GM23248 (cell line): Measurements from ENCODE around the gene VTCN1. TPM values are rescaled to one million over a fixed set of nuclear protein-coding genes. Genes with fewer than 3 reads are reported as not detected.

ENCODE experiments used
- DNase-seq: peaks from one replicate; pipeline ENCODE4 v3.0.0-alpha.2; 2015
- H2AFZ ChIP-seq: fragments of 200-600 bp; sonication (generic); 2 replicates; pipeline ENCODE4 v1.6.1; 2016; ENCODE audit warnings: antibody characterized with exemption
- H3F3A ChIP-seq: fragments of 200-600 bp; sonication (generic); 2 replicates; pipeline ENCODE4 v1.6.1; 2016; ENCODE audit warnings: mild to moderate bottlenecking, antibody characterized with exemption, mixed run types; ENCODE audit not compliant: insufficient read depth
- H3K27ac ChIP-seq: fragments of 200-600 bp; sonication (generic); 2 replicates; pipeline ENCODE4 v1.5.1; 2016; ENCODE audit warnings: mild to moderate bottlenecking
- H3K27me3 ChIP-seq: fragments of 200-600 bp; sonication (generic); replicated peaks from 2 replicates; pipeline ENCODE4 v1.6.1; 2016; ENCODE audit warnings: mild to moderate bottlenecking; ENCODE audit not compliant: insufficient read depth
- H3K36me3 ChIP-seq: fragments of 200-600 bp; sonication (generic); 2 replicates; pipeline ENCODE4 v1.6.1; 2016; ENCODE audit warnings: low read depth, mild to moderate bottlenecking
- H3K4me1 ChIP-seq: fragments of 200-600 bp; sonication (generic); 2 replicates; pipeline ENCODE4 v1.6.1; 2016; ENCODE audit warnings: mild to moderate bottlenecking; ENCODE audit not compliant: insufficient read depth
- H3K4me2 ChIP-seq: fragments of 200-600 bp; sonication (generic); one replicate; pipeline ENCODE4 v1.6.1; 2016; ENCODE audit warnings: mild to moderate bottlenecking; ENCODE audit not compliant: unreplicated experiment
- H3K4me3 ChIP-seq: fragments of 200-600 bp; sonication (generic); 2 replicates; pipeline ENCODE4 v1.5.1; 2016; ENCODE audit warnings: mild to moderate bottlenecking
- H3K79me2 ChIP-seq: fragments of 200-600 bp; sonication (generic); 2 replicates; pipeline ENCODE4 v1.6.1; 2016; ENCODE audit warnings: mild to moderate bottlenecking; ENCODE audit not compliant: insufficient read depth
- H3K9ac ChIP-seq: fragments of 200-600 bp; sonication (generic); 2 replicates; pipeline ENCODE4 v1.6.1; 2016; ENCODE audit warnings: mild to moderate bottlenecking
- H3K9me2 ChIP-seq: fragments of 200-600 bp; sonication (generic); 2 replicates; pipeline ENCODE4 v1.6.1; 2016; ENCODE audit warnings: mixed run types, mild to moderate bottlenecking, moderate library complexity; ENCODE audit not compliant: insufficient read depth
- H3K9me3 ChIP-seq: fragments of 200-600 bp; sonication (generic); one replicate; pipeline ENCODE4 v1.6.1; 2017; ENCODE audit warnings: low read depth
- H4K20me1 ChIP-seq: fragments of 200-600 bp; sonication (generic); 2 replicates; pipeline ENCODE4 v1.6.0; 2016; ENCODE audit not compliant: insufficient read depth
- EZH2 ChIP-seq: fragments of 200-600 bp; sonication (generic); IDR thresholded peaks from 2 replicates; pipeline ENCODE4 v1.6.1; 2018; ENCODE audit warnings: antibody characterized with exemption, mild to moderate bottlenecking; ENCODE audit not compliant: insufficient read depth, poor library complexity, severe bottlenecking
- EZH2phosphoT487 ChIP-seq: fragments of 200-600 bp; sonication (generic); IDR thresholded peaks from 2 replicates; pipeline ENCODE4 v1.6.1; 2018; ENCODE audit warnings: antibody characterized with exemption, moderate library complexity, mild to moderate bottlenecking, low read depth; ENCODE audit not compliant: insufficient read depth
- WGBS, 2 experiments: methylation state at CpG; one replicate each; pipeline ENCODE4 v1.1.6; 2015 to 2017; ENCODE audit warnings: low lambda C conversion rate in 2 of 2, low coverage in 1 of 2; ENCODE audit errors: missing lambda C conversion rate in 2 of 2; 5-methylcytosine and 5-hydroxymethylcytosine counted together
- in situ Hi-C: fragments of 300-500 bp; cut with MboI; formaldehyde crosslinking; loops from 2 replicates; pipeline ENCODE4 v1.15.0; 2020
- polyA plus RNA-seq: library from polyadenylated mRNA; unstranded; fragments of >200 nt; fragmentation: Nextera tagmentation; extraction: Ambion mirVana; gene quantifications from 2 replicates; pipeline ENCODE4 v1.2.1, GENCODE V29; 2016
- total RNA-seq: library from RNA; depleted of rRNA; stranded (reverse); fragments of >200 nt; shearing (Covaris generic); gene quantifications from 2 replicates; pipeline ENCODE4 v1.2.3, GENCODE V29; 2014

The VTCN1 gene
- total and polyA plus RNA-seq, 2 experiments from 2014 or later = not detected

GRCh38 chr1:117182319-117182718, 28.4 kb downstream of the VTCN1 start:
- H3K27ac ChIP-seq = no peak overlapping the region
- no peak overlapping the region for H3K4me3 ChIP-seq
- no peaks in the 10 kb centered on the region for H3K27me3 ChIP-seq
- no peaks in the 10 kb centered on the region for H3K36me3 ChIP-seq
- no peak overlapping the region for H3K9ac ChIP-seq
- no peaks in the 10 kb centered on the region for H4K20me1 ChIP-seq
- 92 to 93% methylated on average over 3 of the region's 3 CpGs for WGBS, 2 experiments
- no peaks in the 10 kb centered on the region for H3K79me2 ChIP-seq
- TF ChIP-seq EZH2phosphoT487 (no peak), EZH2 (no peak)
- no peak for DNase-seq
- H3K9me2 ChIP-seq = no peaks in the 10 kb centered on the region
- H3K9me3 ChIP-seq = no peaks in the 10 kb centered on the region
- in situ Hi-C loops = no loop called here
- H3K4me2 ChIP-seq = no peak overlapping the region
- no peaks in the 10 kb centered on the region for H3K4me1 ChIP-seq
- no peak overlapping the region for H2AFZ ChIP-seq
- no peaks in the 10 kb centered on the region for H3F3A ChIP-seq

DNA sequence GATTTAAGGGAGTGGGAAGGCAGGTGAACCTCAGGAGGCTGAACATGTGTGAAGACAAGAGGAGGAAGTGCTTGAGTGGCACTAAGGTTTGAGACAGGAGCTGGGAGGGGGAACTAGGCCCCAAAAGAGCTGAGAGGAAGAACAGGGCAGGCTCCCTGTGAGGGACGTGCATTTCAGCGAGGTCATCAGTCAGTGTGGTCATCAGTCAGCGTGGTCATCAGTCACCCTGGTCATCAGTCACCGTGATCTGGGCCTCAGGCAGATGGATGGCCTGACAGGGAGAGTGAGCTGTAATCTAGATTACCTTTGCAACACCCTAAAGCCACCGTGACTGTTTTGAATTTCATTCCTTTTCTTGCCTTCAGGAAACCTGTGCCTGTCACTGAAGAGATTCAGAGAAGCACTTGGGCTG, 29.1 kb downstream of the VTCN1 start:
- no peaks in the 10 kb centered on the region for H3K9me2 ChIP-seq
- no peak overlapping the region for H2AFZ ChIP-seq
- no peaks in the 10 kb centered on the region for H3K9me3 ChIP-seq
- WGBS, 2 experiments = 58% methylated on average over 4 to 5 of the region's 5 CpGs
- H3K27me3 ChIP-seq = no peaks in the 10 kb centered on the region
- H3K36me3 ChIP-seq = no peaks in the 10 kb centered on the region
- H3K4me1 ChIP-seq = peaks cover 1% of the 10 kb centered on the region; the same call in 1 of the 2 replicates
- in situ Hi-C loops = no loop called here
- H3K79me2 ChIP-seq = no peaks in the 10 kb centered on the region
- H3K9ac ChIP-seq = no peak overlapping the region
- no peaks in the 10 kb centered on the region for H4K20me1 ChIP-seq
- H3K27ac ChIP-seq = no peak overlapping the region
- TF ChIP-seq EZH2phosphoT487 (no peak), EZH2 (no peak)
- no peak overlapping the region for H3K4me2 ChIP-seq
- no peaks in the 10 kb centered on the region for H3F3A ChIP-seq
- no peak for DNase-seq
- H3K4me3 ChIP-seq = no peak overlapping the region

DNA sequence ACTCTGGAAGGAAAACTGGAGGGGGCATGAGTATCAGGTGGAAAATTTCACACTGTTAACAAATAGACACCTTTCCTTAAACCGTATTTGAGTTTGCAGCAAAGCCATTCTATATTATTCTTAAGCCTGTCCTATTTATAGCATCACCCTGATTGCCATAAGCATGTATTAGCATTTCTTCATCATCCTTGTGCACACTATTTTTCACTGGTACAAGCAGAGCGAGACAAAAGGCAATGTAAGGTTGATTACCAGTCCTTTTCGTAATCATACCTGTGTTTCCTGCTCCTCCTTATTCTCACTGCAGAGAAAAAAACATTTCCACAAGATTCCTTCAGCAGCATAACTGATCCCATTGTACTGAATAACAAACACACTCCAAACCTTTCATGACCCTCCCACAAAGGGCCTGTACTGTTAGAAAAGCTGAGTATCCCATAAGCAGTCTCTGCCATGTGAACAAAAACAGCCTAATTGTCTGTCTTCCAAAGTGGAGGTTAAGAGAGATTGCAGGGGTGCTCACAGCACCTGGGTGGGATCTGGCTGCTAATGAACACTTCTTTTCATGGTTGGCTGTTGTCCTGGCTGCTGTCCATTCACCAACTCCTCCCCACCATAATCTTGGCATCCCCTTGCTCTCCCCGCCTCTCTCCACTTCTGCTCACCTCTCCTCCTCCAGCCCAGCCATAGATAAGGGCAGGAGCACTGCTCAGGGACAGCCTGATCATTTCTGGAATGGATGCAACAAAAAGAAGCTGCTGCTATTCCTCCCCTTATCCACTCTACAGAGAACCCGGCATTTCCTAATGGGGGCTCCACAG, 30.4 kb downstream of the VTCN1 start:
- TF ChIP-seq EZH2phosphoT487 (no peak), EZH2 (no peak)

DNA sequence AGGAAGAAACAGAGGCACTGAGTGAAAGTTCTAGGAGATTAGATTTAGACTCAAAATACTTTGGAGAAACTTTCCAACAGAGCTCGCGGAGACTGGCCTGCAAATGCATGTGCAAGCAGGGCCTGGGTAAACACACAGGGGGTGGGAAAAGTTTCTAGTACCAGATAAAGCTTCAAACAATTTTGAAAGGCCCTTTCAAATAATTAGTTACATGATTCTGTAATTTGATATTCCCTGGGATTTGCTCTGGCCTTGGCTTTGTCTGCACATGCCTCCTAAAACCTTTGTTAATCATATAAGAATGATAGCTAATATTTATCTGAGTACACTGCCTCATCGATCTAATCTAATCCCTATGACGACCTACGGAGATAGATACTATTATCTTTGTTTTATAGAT, 31.3 kb downstream of the VTCN1 start:
- Histone ChIP-seq H3K27ac (no peak overlapping the region), H3K9me2 (no peaks in the 10 kb centered on the region), H3K36me3 (no peaks in the 10 kb centered on the region), H4K20me1 (no peaks in the 10 kb centered on the region), H3K9ac (no peak overlapping the region), H3K4me1 (peaks cover 8% of the 10 kb centered on the region; the same call in 1 of the 2 replicates), H2AFZ (no peak overlapping the region), H3K27me3 (no peaks in the 10 kb centered on the region), H3K79me2 (no peaks in the 10 kb centered on the region), H3K9me3 (no peaks in the 10 kb centered on the region), H3F3A (no peaks in the 10 kb centered on the region), H3K4me2 (no peak overlapping the region), H3K4me3 (no peak overlapping the region)
- DNase-seq = no peak
- 37 to 38% methylated on average over 5 of the region's 5 CpGs for WGBS, 2 experiments
- in situ Hi-C loops = no loop called here
- TF ChIP-seq EZH2phosphoT487 = no peak
- no peak for TF ChIP-seq EZH2

More for the DNA sequence above, 30.4 kb downstream of the VTCN1 start:
- Histone ChIP-seq H3F3A (no peaks in the 10 kb centered on the region), H3K4me2 (no peak overlapping the region), H3K4me3 (no peak overlapping the region), H2AFZ (no peak overlapping the region), H4K20me1 (no peaks in the 10 kb centered on the region), H3K9me2 (no peaks in the 10 kb centered on the region), H3K27ac (no peak overlapping the region), H3K27me3 (no peaks in the 10 kb centered on the region), H3K36me3 (no peaks in the 10 kb centered on the region), H3K9me3 (no peaks in the 10 kb centered on the region), H3K79me2 (no peaks in the 10 kb centered on the region), H3K4me1 (peaks cover 8% of the 10 kb centered on the region; the same call in 1 of the 2 replicates), H3K9ac (no peak overlapping the region)
- 77 to 81% methylated on average over 5 of the region's 5 CpGs for WGBS, 2 experiments
- no peak for DNase-seq
- in situ Hi-C loops = no loop called here
